K562 (cell line): Measurements from ENCODE around the gene ABCA7. TPM values are rescaled to one million over a fixed set of nuclear protein-coding genes. Genes with fewer than 3 reads are reported as not detected.

Experiments used
- ARID1B ChIP-seq: fragments of 450-650 bp; IDR thresholded peaks from 2 replicates; pipeline ENCODE4 v1.6.1; 2016; ENCODE audit warnings: antibody characterized with exemption, mild to moderate bottlenecking, inconsistent platforms
- BHLHE40 ChIP-seq: IDR thresholded peaks from 2 replicates; pipeline ENCODE4 v1.6.1; 2011; ENCODE audit warnings: low read length, improper control_type of control experiment
- CBFB ChIP-seq: sonication (generic); formaldehyde crosslinking; IDR thresholded peaks from 2 replicates; pipeline ENCODE4 v1.4.0; 2020; ENCODE audit warnings: mild to moderate bottlenecking, missing genetic modification reagents
- CHD2 ChIP-seq: IDR thresholded peaks from 2 replicates; pipeline ENCODE4 v1.6.1; 2011; ENCODE audit warnings: low read depth, low read length
- EGR1 ChIP-seq: fragments of 450-650 bp; conservative IDR thresholded peaks from 2 replicates; pipeline ENCODE4 v1.6.1; 2017; ENCODE audit warnings: mild to moderate bottlenecking
- GATA2 ChIP-seq: sonication (generic); formaldehyde crosslinking; IDR thresholded peaks from 2 replicates; pipeline ENCODE4 v1.4.0; 2020; ENCODE audit warnings: mild to moderate bottlenecking, missing genetic modification reagents
- KDM2B ChIP-seq: fragments of 250-450 bp; sonication (Bioruptor Pico); IDR thresholded peaks from 2 replicates; pipeline ENCODE4 v1.8.0; 2021; ENCODE audit warnings: mild to moderate bottlenecking, moderate library complexity
- MAZ ChIP-seq, 2 experiments: fragments of 450-650 bp in 1 of 2; sonication (generic) in 1 of 2; formaldehyde crosslinking; IDR thresholded peaks in 1 of 2; conservative IDR thresholded peaks in 1 of 2; 2 replicates each; pipeline versions ENCODE4 v1.4.0 to v1.5.0; 2020; ENCODE audit warnings: mild to moderate bottlenecking in 1 of 2, missing genetic modification reagents in 1 of 2
- MIER1 ChIP-seq: fragments of 450-650 bp; IDR thresholded peaks from 2 replicates; pipeline ENCODE4 v1.6.1; 2016; ENCODE audit warnings: antibody characterized with exemption, mild to moderate bottlenecking, low read depth
- NUFIP1 ChIP-seq: fragments of 450-650 bp; IDR thresholded peaks from 2 replicates; pipeline ENCODE4 v1.6.1; 2018; ENCODE audit not compliant: partially characterized antibody
- POLR3G ChIP-seq: IDR thresholded peaks from 2 replicates; pipeline ENCODE4 v1.6.1; 2011; ENCODE audit not compliant: insufficient read length, insufficient replicate concordance; ENCODE audit errors: extremely low read depth
- RFX5 ChIP-seq: IDR thresholded peaks from 2 replicates; pipeline ENCODE4 v1.6.1; 2011; ENCODE audit warnings: low read depth, mild to moderate bottlenecking, improper control_type of control experiment, low read length
- RFX7 ChIP-seq: fragments of 250-450 bp; sonication (Bioruptor Pico); IDR thresholded peaks from 2 replicates; pipeline ENCODE4 v1.5.1; 2021; ENCODE audit warnings: mild to moderate bottlenecking
- SMARCA4 ChIP-seq: fragments of 450-650 bp; IDR thresholded peaks from 2 replicates; pipeline ENCODE4 v1.6.1; 2016
- ZBTB7A ChIP-seq: IDR thresholded peaks from 2 replicates; pipeline ENCODE4 v1.6.1; 2011; ENCODE audit warnings: low read depth, mild to moderate bottlenecking, low read length, moderate library complexity, borderline replicate concordance; ENCODE audit not compliant: control insufficient read depth
- ZFP30 ChIP-seq: fragments of 250-450 bp; sonication (Bioruptor Pico); IDR thresholded peaks from 2 replicates; pipeline ENCODE4 v1.8.0; 2022; ENCODE audit warnings: moderate library complexity, mild to moderate bottlenecking, inconsistent platforms, borderline replicate concordance
- ZFPM2 ChIP-seq: fragments of 250-450 bp; sonication (Bioruptor Pico); IDR thresholded peaks from 2 replicates; pipeline ENCODE4 v1.5.1; 2022; ENCODE audit warnings: mild to moderate bottlenecking
- ZNF224 ChIP-seq: sonication (generic); formaldehyde crosslinking; IDR thresholded peaks from 2 replicates; pipeline ENCODE4 v1.8.0; 2022; ENCODE audit warnings: mild to moderate bottlenecking, missing genetic modification reagents
- ZNF23 ChIP-seq: fragments of 250-450 bp; sonication (Bioruptor Pico); IDR thresholded peaks from 2 replicates; pipeline ENCODE4 v1.4.0; 2020; ENCODE audit warnings: mild to moderate bottlenecking
- ZNF311 ChIP-seq: fragments of 250-450 bp; sonication (Bioruptor Pico); IDR thresholded peaks from 2 replicates; pipeline ENCODE4 v1.4.0; 2020; ENCODE audit warnings: mild to moderate bottlenecking, moderate library complexity
- ZNF79 ChIP-seq: fragments of 250-450 bp; sonication (Bioruptor Pico); IDR thresholded peaks from 2 replicates; pipeline ENCODE4 v1.4.0; 2020; ENCODE audit warnings: low read depth, mild to moderate bottlenecking, moderate library complexity
- polyA plus RNA-seq, 8 experiments: library from polyadenylated mRNA; depleted of rRNA in 4 of 8; stranded (reverse) in 5 of 8; unstranded in 3 of 8; fragments of >200 nt; fragmentation: Nextera tagmentation in 2 of 8; fragmentation: Illumina TruSeq in 1 of 8; extraction: Ambion mirVana in 2 of 8; extraction: Trizol in 1 of 8; gene quantifications; 2 replicates each; pipeline versions ENCODE4 v1.2.1 to v1.2.3, GENCODE V29; 2011 to 2014; ENCODE audit warnings: inconsistent platforms in 1 of 8, missing spikeins in 1 of 8
- total RNA-seq, 7 experiments: library from RNA; depleted of rRNA in 6 of 7; stranded (reverse); fragments of >200 nt in 6 of 7; fragmentation: Illumina TruSeq in 2 of 7; extraction: Trizol in 2 of 7; gene quantifications; 2 replicates each; pipeline versions ENCODE4 v1.2.1 to v1.2.3, GENCODE V29; 2011 to 2021; ENCODE audit warnings: low replicate concordance in 1 of 7
- TF ChIP-seq, protein P1 (sequence below), 2 experiments: fragments of 450-650 bp in 1 of 2; sonication (generic) in 1 of 2; formaldehyde crosslinking; conservative IDR thresholded peaks; 2 replicates each; pipeline versions ENCODE4 v1.4.0 to v1.8.1; 2020 to 2022; ENCODE audit warnings: mild to moderate bottlenecking in 1 of 2, missing genetic modification reagents in 1 of 2
- TF ChIP-seq, protein P2 (sequence below): IDR thresholded peaks from 2 replicates; pipeline ENCODE4 v1.6.1; 2014; ENCODE audit warnings: antibody characterized with exemption

The ABCA7 gene
- total and polyA plus RNA-seq, 9 of the 15 experiments (the other 6 are each of a cell fraction or from before 2014, with no cell fraction given) = 2.3 to 96.1 (median 31.2) TPM

DNA sequence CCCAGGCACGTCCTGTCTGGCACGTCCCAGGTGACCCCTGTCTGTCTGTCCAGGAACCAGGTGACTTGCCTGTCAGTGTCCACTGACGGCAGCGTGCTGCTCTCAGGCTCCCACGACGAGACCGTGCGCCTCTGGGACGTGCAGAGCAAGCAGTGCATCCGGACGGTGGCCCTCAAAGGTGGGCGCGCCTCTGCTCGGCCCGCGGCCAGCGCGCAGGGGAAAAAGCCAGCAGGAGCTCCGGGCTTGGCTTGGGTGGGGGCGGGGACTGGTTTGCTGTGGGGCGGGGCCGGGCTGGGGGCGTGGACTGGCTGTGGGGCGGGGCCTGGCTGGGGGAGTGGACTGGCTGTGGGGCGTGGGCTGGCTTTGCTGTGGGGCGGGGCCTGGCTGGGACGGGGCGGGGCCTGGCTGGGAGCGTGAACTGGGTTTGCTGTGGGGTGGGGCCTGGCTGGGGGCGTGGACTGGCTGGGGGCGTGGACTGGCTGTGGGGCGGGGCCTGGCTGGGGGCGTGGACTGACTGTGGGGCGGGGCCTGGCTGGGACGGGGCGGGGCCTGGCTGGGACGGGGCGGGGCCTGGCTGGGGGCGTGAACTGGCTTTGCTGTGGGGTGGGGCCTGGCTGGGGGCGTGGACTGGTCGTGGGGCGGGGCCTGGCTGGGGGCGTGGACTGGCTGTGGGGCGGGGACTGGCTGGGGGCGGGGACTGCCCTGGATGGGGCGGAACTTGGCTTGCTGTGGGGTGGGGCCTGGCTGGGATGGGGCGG is 48.6 kb upstream of the ABCA7 start (continued):
- TF ChIP-seq, protein P1, sequence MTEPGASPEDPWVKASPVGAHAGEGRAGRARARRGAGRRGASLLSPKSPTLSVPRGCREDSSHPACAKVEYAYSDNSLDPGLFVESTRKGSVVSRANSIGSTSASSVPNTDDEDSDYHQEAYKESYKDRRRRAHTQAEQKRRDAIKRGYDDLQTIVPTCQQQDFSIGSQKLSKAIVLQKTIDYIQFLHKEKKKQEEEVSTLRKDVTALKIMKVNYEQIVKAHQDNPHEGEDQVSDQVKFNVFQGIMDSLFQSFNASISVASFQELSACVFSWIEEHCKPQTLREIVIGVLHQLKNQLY (CRISPR knock-in tag; conservative IDR thresholded peaks at IDR 0.05) = no peak
- TF ChIP-seq, protein P2, sequence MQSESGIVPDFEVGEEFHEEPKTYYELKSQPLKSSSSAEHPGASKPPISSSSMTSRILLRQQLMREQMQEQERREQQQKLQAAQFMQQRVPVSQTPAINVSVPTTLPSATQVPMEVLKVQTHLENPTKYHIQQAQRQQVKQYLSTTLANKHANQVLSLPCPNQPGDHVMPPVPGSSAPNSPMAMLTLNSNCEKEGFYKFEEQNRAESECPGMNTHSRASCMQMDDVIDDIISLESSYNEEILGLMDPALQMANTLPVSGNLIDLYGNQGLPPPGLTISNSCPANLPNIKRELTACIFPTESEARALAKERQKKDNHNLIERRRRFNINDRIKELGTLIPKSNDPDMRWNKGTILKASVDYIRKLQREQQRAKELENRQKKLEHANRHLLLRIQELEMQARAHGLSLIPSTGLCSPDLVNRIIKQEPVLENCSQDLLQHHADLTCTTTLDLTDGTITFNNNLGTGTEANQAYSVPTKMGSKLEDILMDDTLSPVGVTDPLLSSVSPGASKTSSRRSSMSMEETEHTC = no peak
- no peak for TF ChIP-seq ZNF224 (CRISPR knock-in tag)
- TF ChIP-seq MIER1 = no peak
- TF ChIP-seq SMARCA4 = no peak
- TF ChIP-seq KDM2B (CRISPR knock-in tag) = no peak
- no peak for TF ChIP-seq ARID1B
- TF ChIP-seq ZNF23 (CRISPR knock-in tag) = no peak
- TF ChIP-seq CHD2 = no peak
- TF ChIP-seq ZFPM2 (CRISPR knock-in tag) = no peak
- no peak for TF ChIP-seq RFX7 (CRISPR knock-in tag)
- no peak for TF ChIP-seq ZFP30 (CRISPR knock-in tag)
- TF ChIP-seq POLR3G = no peak
- no peak for TF ChIP-seq ZNF311 (CRISPR knock-in tag)
- TF ChIP-seq CBFB (CRISPR knock-in tag) = 0 out of 2 replicates have a peak, but pooled peaks have one; percentile 10
- TF ChIP-seq EGR1 = no peak
- no peak for TF ChIP-seq BHLHE40
- peak; percentile 59; the same call in 1 of the 2 replicates for TF ChIP-seq ZBTB7A
- no peak for TF ChIP-seq ZNF79 (CRISPR knock-in tag)
- TF ChIP-seq GATA2 = no peak
- TF ChIP-seq MAZ (CRISPR knock-in tag; conservative IDR thresholded peaks at IDR 0.05 in 1 of 2, IDR thresholded peaks at IDR 0.05 in 1 of 2) = 0 out of 4 replicates have a peak, but pooled peaks of 1 of the 2 experiments have one; percentile 23
- no peak for TF ChIP-seq RFX5
- no peak for TF ChIP-seq NUFIP1
